K562 (cell line): Measurements from ENCODE around the gene ULBP2. TPM values are rescaled to one million over a fixed set of nuclear protein-coding genes. Genes with fewer than 3 reads are reported as not detected.
A peak's percentile ranks its signal among the peaks of the same experiment; 100 is the strongest.

Experiments used
- ATAC-seq: fragments of 200-7000 bp; cut with Tn5 transposase; 3 replicates; pipeline ENCODE4 v1.9.1; 2020; ENCODE audit warnings: moderate library complexity
- BruUV-seq: library from RNA; stranded (reverse); fragments of 400-500 nt; replicated peaks from 2 replicates; lab custom pipeline; 2021; lab: Mats Ljungman, UMichigan
- CTCF ChIA-PET: fragments of 300-600 bp; formaldehyde crosslinking; extraction: SDS; loops from one replicate; lab custom pipeline; 2021; ENCODE audit warnings: low intra/inter-chr PET ratio; lab: Yijun Ruan, JAX
- POLR2A ChIA-PET: fragments of 300-600, 350-650 bp; sonication (Branson Sonifier 250); formaldehyde crosslinking; extraction: SDS; loops from one replicate; lab custom pipeline; 2021; ENCODE audit warnings: antibody characterized with exemption, inconsistent platforms; lab: Yijun Ruan, JAX
- DNase-seq, 4 experiments: peaks; one replicate each; pipeline versions ENCODE4 v3.0.0 to v3.0.0-alpha.2; 2011 to 2018; ENCODE audit warnings: low spot score in 3 of 4, mixed read lengths in 3 of 4; ENCODE audit errors: extremely low read depth in 1 of 4
- FAIRE-seq: peaks from 2 replicates; lab custom pipeline; 2011; peaks lifted over from hg19 to GRCh38; lab: Jason Lieb, UNC
- H2AFZ ChIP-seq: 2 replicates; pipeline ENCODE4 v1.6.0; 2011; ENCODE audit warnings: low read depth, low read length, control low read depth, inconsistent platforms
- H3K27ac ChIP-seq: fragments of 200-600 bp; 3 replicates; pipeline ENCODE4 v1.8.0; 2011; ENCODE audit warnings: low read depth, mild to moderate bottlenecking, control low read depth, inconsistent platforms, low read length, moderate library complexity, mixed read lengths; ENCODE audit errors: extremely low read depth
- H3K27me3 ChIP-seq, 2 experiments: fragments of 300-600 bp in 1 of 2; 2 replicates in 1 of 2; 3 replicates in 1 of 2; pipeline versions ENCODE4 v1.6.0 to v1.8.0; 2011; ENCODE audit warnings: inconsistent platforms in 2 of 2, low read length in 2 of 2, mild to moderate bottlenecking in 1 of 2, mixed read lengths in 1 of 2, moderate library complexity in 1 of 2; ENCODE audit not compliant: control insufficient read depth in 2 of 2, insufficient read depth in 2 of 2
- H3K36me3 ChIP-seq: fragments of 300-600 bp; 3 replicates; pipeline ENCODE4 v1.8.0; 2011; ENCODE audit warnings: mild to moderate bottlenecking, low read length, inconsistent platforms; ENCODE audit not compliant: control insufficient read depth, insufficient read depth
- H3K4me1 ChIP-seq, 2 experiments: fragments of 200-600 bp in 1 of 2; replicated peaks in 1 of 2; 2 replicates in 1 of 2; 3 replicates in 1 of 2; pipeline versions ENCODE4 v1.5.1 to v1.8.0; 2011; ENCODE audit warnings: inconsistent platforms in 2 of 2, low read length in 2 of 2, mild to moderate bottlenecking in 1 of 2, mixed read lengths in 1 of 2, moderate library complexity in 1 of 2; ENCODE audit not compliant: control insufficient read depth in 2 of 2, insufficient read depth in 2 of 2
- H3K4me2 ChIP-seq: 2 replicates; pipeline ENCODE4 v1.6.1; 2011; ENCODE audit warnings: low read length, control low read depth, inconsistent platforms, mixed read lengths; ENCODE audit not compliant: insufficient read depth
- H3K4me3 ChIP-seq: fragments of 200-600 bp; sonication (generic), shearing (Covaris generic); 2 replicates; pipeline ENCODE4 v1.5.1; 2016; ENCODE audit warnings: control low read depth, inconsistent platforms
- H3K79me2 ChIP-seq: fragments of 200-600 bp; 3 replicates; pipeline ENCODE4 v1.8.0; 2011; ENCODE audit warnings: low read length, inconsistent platforms; ENCODE audit not compliant: control insufficient read depth, insufficient read depth
- H3K9ac ChIP-seq, 2 experiments: 2 replicates each; pipeline versions ENCODE4 v1.6.0 to v1.6.1; 2011; ENCODE audit warnings: low read depth in 2 of 2, low read length in 2 of 2, control low read depth in 1 of 2, inconsistent platforms in 1 of 2, mild to moderate bottlenecking in 1 of 2, mixed read lengths in 1 of 2; ENCODE audit not compliant: insufficient read depth in 1 of 2
- H3K9me1 ChIP-seq: one replicate; pipeline ENCODE4 v1.6.0; 2011; ENCODE audit warnings: inconsistent platforms, mild to moderate bottlenecking, low read length, moderate library complexity; ENCODE audit not compliant: control insufficient read depth, insufficient read depth
- H3K9me3 ChIP-seq: replicated peaks from 2 replicates; pipeline ENCODE4 v1.5.1; 2011; ENCODE audit warnings: low read depth, low read length, inconsistent platforms; ENCODE audit not compliant: control insufficient read depth, insufficient read depth
- H4K20me1 ChIP-seq: replicated peaks from 2 replicates; pipeline ENCODE4 v1.6.1; 2011; ENCODE audit warnings: low read length, inconsistent platforms, mixed read lengths; ENCODE audit not compliant: control insufficient read depth, insufficient read depth
- ERF ChIP-seq: fragments of 450-650 bp; formaldehyde crosslinking; IDR thresholded peaks from 2 replicates; pipeline ENCODE4 v1.4.0; 2020; ENCODE audit warnings: mild to moderate bottlenecking, mixed read lengths
- FOXP1 ChIP-seq: sonication (generic); formaldehyde crosslinking; IDR thresholded peaks from 2 replicates; pipeline ENCODE4 v1.8.0; 2022; ENCODE audit warnings: mild to moderate bottlenecking, missing genetic modification reagents
- MTA3 ChIP-seq: fragments of 450-650 bp; formaldehyde crosslinking; IDR thresholded peaks from 2 replicates; pipeline ENCODE4 v1.6.1; 2017; ENCODE audit warnings: mild to moderate bottlenecking, borderline replicate concordance
- RAD51 ChIP-seq: fragments of 450-650 bp; IDR thresholded peaks from 2 replicates; pipeline ENCODE4 v1.7.1; 2016; ENCODE audit warnings: low read depth, mild to moderate bottlenecking, borderline replicate concordance
- SOX6 ChIP-seq: fragments of 450-650 bp; IDR thresholded peaks from 2 replicates; pipeline ENCODE4 v1.6.1; 2014; ENCODE audit warnings: mild to moderate bottlenecking
- ZNF274 ChIP-seq: IDR thresholded peaks from 2 replicates; pipeline ENCODE4 v1.6.1; 2011; ENCODE audit warnings: low read depth, mild to moderate bottlenecking, low read length, moderate library complexity, borderline replicate concordance
- ZNF586 ChIP-seq: fragments of 450-650 bp; formaldehyde crosslinking; conservative IDR thresholded peaks from 2 replicates; pipeline ENCODE4 v1.4.0; 2020; ENCODE audit warnings: mild to moderate bottlenecking, moderate library complexity
- WGBS: fragments of 100-300 bp; shearing (Covaris generic); methylation state at CpG from one replicate; pipeline ENCODE4 v1.1.6; 2016; ENCODE audit warnings: low coverage, mixed read lengths; ENCODE audit not compliant: insufficient coverage; ENCODE audit errors: missing lambda C conversion rate; 5-methylcytosine and 5-hydroxymethylcytosine counted together
- in situ Hi-C: fragments of 300-500 bp; cut with MboI; formaldehyde crosslinking; loops from 4 replicates; pipeline ENCODE4 v1.15.0; 2018; ENCODE audit warnings: inconsistent platforms, mixed read lengths
- intact Hi-C: fragments of 100-400 bp; cut with micrococcal nuclease; formaldehyde crosslinking; loops from 2 replicates; pipeline ENCODE4 v1.14.2; 2022
- polyA plus RNA-seq, 8 experiments: library from polyadenylated mRNA; depleted of rRNA in 4 of 8; stranded (reverse) in 5 of 8; unstranded in 3 of 8; fragments of >200 nt; fragmentation: Nextera tagmentation in 2 of 8; fragmentation: Illumina TruSeq in 1 of 8; extraction: Ambion mirVana in 2 of 8; extraction: Trizol in 1 of 8; gene quantifications; 2 replicates each; pipeline versions ENCODE4 v1.2.1 to v1.2.3, GENCODE V29; 2011 to 2014; ENCODE audit warnings: inconsistent platforms in 1 of 8, missing spikeins in 1 of 8
- total RNA-seq, 7 experiments: library from RNA; depleted of rRNA in 6 of 7; stranded (reverse); fragments of >200 nt in 6 of 7; fragmentation: Illumina TruSeq in 2 of 7; extraction: Trizol in 2 of 7; gene quantifications; 2 replicates each; pipeline versions ENCODE4 v1.2.1 to v1.2.3, GENCODE V29; 2011 to 2021; ENCODE audit warnings: low replicate concordance in 1 of 7
- TF ChIP-seq, protein P1 (sequence below): fragments of 450-650 bp; formaldehyde crosslinking; IDR thresholded peaks from 2 replicates; pipeline ENCODE4 v1.4.0; 2022; ENCODE audit warnings: missing genetic modification characterization
- TF ChIP-seq, protein P2 (sequence below), 2 experiments: fragments of 450-650 bp; IDR thresholded peaks; 2 replicates each; pipeline ENCODE4 v1.6.1; 2016; ENCODE audit warnings: mild to moderate bottlenecking in 2 of 2, borderline replicate concordance in 1 of 2, low read depth in 1 of 2, moderate library complexity in 1 of 2
- TF ChIP-seq, protein P3 (sequence below): fragments of 250-450 bp; sonication (Bioruptor Pico); IDR thresholded peaks from 2 replicates; pipeline ENCODE4 v1.8.0; 2022; ENCODE audit warnings: moderate library complexity, mild to moderate bottlenecking, inconsistent platforms

ULBP2 gene
- total and polyA plus RNA-seq, 9 of the 15 experiments (the other 6 are each of a cell fraction or from before 2014, with no cell fraction given), result 0.50 to 5.3 (median 1.2) TPM

DNA sequence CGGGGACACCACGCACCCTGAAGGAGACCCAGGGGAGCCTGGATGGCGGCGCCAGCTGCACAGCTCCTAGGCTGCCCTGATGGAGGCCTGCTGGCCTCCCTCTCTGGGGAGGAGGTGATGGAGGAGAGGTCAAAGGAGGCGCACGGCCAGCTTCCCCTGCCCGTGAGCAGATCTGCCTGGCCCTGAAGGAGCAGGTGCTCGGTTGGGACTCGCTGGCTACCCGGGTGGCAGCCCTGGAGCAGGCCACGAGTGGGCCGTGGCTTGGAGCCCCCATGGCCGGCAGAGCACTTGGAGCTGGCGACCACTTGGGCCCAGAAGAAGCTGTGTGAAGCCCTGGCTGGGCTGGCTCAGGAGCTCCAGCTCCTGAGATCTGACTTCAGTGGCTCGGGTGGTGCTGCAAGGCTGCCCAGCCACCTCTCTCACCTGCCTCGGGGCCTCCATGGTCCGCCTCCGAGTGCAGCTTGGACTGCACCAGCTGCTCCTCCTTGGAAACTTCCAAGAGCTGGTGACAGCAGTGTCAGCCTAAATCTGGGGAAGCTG, 36.4 kb upstream of the ULBP2 start:
- DNase-seq (no peak), ATAC-seq (peak; percentile 35; the same call in 2 of the 3 replicates), FAIRE-seq (no peak)
- Histone ChIP-seq H2AFZ (no peak overlapping the region), H4K20me1 (no peaks in the 10 kb centered on the region), H3K27me3 (peaks cover 19 to 60% of the 10 kb centered on the region in 2 experiments; a peak in 4 of 5 replicates), H3K36me3 (no peaks in the 10 kb centered on the region), H3K9ac (peak overlapping the region in 1 of 2 experiments; percentile 48; a peak in 1 of 4 replicates), H3K79me2 (no peaks in the 10 kb centered on the region), H3K9me3 (peaks cover 4% of the 10 kb centered on the region; the same call in 1 of the 2 replicates), H3K4me2 (no peak overlapping the region), H3K4me3 (no peak overlapping the region), H3K9me1 (no peaks in the 10 kb centered on the region), H3K4me1 (peaks cover 0 to 6% of the 10 kb centered on the region in 2 experiments; a peak in 1 of 5 replicates), H3K27ac (no peak overlapping the region)
- ChIA-PET POLR2A (interaction anchor here (0.7 to 2.2 kb wide), 4 partner anchors 9 to 964 kb away, joined by 3 to 13 read pairs (median 8); no protein-coding TSS in a partner anchor), CTCF (interaction anchor here (0.6 kb wide), 1 partner anchor 1234 kb away, joined by 3 read pairs; no protein-coding TSS in a partner anchor)
- in situ Hi-C loops (loop anchor here (25.0 kb wide), 1 partner anchor 868 kb away; no protein-coding TSS in a partner anchor), intact Hi-C loops (no loop called here)
- WGBS, result 2% methylated on average over 18 of the region's 18 CpGs
- no TSS peak for BruUV-seq
- no peak for TF ChIP-seq ERF (CRISPR knock-in tag)
- TF ChIP-seq MTA3, result no peak
- TF ChIP-seq, protein P1, sequence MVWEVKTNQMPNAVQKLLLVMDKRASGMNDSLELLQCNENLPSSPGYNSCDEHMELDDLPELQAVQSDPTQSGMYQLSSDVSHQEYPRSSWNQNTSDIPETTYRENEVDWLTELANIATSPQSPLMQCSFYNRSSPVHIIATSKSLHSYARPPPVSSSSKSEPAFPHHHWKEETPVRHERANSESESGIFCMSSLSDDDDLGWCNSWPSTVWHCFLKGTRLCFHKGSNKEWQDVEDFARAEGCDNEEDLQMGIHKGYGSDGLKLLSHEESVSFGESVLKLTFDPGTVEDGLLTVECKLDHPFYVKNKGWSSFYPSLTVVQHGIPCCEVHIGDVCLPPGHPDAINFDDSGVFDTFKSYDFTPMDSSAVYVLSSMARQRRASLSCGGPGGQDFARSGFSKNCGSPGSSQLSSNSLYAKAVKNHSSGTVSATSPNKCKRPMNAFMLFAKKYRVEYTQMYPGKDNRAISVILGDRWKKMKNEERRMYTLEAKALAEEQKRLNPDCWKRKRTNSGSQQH (CRISPR knock-in tag), result no peak
- no peak for TF ChIP-seq ZNF586
- no peak for TF ChIP-seq RAD51
- no peak for TF ChIP-seq SOX6
- TF ChIP-seq, protein P2, sequence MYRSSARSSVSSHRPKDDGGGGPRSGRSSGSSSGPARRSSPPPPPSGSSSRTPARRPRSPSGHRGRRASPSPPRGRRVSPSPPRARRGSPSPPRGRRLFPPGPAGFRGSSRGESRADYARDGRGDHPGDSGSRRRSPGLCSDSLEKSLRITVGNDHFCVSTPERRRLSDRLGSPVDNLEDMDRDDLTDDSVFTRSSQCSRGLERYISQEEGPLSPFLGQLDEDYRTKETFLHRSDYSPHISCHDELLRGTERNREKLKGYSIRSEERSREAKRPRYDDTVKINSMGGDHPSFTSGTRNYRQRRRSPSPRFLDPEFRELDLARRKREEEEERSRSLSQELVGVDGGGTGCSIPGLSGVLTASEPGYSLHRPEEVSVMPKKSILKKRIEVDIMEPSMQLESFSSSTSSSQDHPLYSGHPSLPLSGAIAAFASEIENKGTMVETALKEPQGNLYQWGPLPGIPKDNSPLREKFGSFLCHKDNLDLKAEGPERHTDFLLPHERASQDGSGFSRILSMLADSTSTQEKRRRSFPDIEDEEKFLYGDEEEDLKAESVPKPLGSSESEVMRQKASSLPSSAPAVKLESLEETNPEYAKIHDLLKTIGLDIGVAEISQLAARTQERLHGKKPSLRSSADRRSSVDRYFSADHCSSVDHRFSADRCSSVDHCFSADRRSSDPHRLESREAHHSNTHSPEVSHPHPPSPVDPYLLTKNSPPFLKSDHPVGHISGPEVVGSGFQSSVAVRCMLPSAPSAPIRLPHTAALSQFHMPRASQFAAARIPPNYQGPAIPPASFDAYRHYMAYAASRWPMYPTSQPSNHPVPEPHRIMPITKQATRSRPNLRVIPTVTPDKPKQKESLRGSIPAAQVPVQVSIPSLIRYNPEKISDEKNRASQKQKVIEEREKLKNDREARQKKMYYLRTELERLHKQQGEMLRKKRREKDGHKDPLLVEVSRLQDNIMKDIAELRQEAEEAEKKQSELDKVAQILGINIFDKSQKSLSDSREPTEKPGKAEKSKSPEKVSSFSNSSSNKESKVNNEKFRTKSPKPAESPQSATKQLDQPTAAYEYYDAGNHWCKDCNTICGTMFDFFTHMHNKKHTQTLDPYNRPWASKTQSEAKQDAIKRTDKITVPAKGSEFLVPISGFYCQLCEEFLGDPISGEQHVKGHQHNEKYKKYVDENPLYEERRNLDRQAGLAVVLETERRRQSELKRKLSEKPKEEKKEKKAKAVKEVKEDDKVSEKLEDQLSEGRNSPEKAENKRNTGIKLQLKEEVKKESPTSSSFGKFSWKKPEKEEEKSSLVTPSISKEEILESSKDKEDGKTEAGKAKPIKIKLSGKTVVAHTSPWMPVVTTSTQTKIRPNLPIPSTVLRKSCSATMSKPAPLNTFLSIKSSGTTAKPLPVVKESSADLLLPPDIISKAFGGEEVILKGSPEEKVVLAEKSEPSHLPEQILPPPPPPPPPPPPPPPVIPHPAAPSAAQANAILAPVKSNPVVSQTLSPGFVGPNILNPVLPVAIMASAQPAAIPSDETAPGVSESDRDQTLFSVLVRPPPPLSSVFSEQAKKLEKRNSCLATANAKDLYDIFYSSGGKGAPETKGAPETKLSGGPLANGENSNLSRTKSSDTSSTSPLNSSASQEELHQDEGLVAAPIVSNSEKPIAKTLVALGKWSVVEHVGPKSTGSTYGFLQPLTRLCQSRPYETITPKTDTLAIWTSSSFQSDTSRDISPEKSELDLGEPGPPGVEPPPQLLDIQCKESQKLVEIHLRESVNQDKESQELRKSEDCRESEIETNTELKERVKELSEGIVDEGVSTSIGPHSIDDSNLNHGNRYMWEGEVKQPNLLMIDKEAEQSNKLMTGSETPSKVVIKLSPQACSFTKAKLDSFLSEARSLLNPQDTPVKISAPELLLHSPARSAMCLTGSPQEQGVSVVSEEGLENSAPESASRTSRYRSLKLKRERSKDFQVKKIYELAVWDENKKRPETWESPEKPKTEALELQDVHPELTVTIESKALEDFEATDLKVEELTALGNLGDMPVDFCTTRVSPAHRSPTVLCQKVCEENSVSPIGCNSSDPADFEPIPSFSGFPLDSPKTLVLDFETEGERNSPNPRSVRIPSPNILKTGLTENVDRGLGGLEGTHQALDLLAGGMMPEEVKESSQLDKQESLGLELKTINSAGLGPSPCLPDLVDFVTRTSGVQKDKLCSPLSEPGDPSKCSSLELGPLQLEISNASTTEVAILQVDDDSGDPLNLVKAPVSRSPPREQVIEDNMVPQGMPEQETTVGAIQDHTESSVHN (IDR thresholded peaks at IDR 0.05; ENCODE audit: borderline replicate concordance in 1 of 2, low read depth in 1 of 2), result no peak
- no peak for TF ChIP-seq ZNF274
- no peak for TF ChIP-seq FOXP1 (CRISPR knock-in tag)
- TF ChIP-seq, protein P3, sequence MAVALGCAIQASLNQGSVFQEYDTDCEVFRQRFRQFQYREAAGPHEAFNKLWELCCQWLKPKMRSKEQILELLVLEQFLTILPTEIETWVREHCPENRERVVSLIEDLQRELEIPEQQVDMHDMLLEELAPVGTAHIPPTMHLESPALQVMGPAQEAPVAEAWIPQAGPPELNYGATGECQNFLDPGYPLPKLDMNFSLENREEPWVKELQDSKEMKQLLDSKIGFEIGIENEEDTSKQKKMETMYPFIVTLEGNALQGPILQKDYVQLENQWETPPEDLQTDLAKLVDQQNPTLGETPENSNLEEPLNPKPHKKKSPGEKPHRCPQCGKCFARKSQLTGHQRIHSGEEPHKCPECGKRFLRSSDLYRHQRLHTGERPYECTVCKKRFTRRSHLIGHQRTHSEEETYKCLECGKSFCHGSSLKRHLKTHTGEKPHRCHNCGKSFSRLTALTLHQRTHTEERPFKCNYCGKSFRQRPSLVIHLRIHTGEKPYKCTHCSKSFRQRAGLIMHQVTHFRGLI, result no peak
